Activated naive CD8-positive, alpha-beta T cell (primary cell): ENCODE results near the gene LRP2BP.

Experiments
- H3K27ac Mint-ChIP-seq: one replicate; pipeline ENCODE4 v1.8.0; 2021; ENCODE audit warnings: mixed read lengths
- H3K27me3 Mint-ChIP-seq: one replicate; pipeline ENCODE4 v1.8.0; 2021; ENCODE audit warnings: mixed read lengths
- H3K36me3 Mint-ChIP-seq: one replicate; pipeline ENCODE4 v1.8.0; 2021; ENCODE audit warnings: mixed read lengths
- H3K4me1 Mint-ChIP-seq: one replicate; pipeline ENCODE4 v1.8.0; 2021; ENCODE audit warnings: low read depth, mixed read lengths
- H3K4me3 Mint-ChIP-seq: one replicate; pipeline ENCODE4 v1.8.0; 2021; ENCODE audit warnings: mild to moderate bottlenecking, mixed read lengths
- H3K9me3 Mint-ChIP-seq: one replicate; pipeline ENCODE4 v1.8.0; 2021; ENCODE audit warnings: low read depth, mixed read lengths

LRP2BP gene

DNA sequence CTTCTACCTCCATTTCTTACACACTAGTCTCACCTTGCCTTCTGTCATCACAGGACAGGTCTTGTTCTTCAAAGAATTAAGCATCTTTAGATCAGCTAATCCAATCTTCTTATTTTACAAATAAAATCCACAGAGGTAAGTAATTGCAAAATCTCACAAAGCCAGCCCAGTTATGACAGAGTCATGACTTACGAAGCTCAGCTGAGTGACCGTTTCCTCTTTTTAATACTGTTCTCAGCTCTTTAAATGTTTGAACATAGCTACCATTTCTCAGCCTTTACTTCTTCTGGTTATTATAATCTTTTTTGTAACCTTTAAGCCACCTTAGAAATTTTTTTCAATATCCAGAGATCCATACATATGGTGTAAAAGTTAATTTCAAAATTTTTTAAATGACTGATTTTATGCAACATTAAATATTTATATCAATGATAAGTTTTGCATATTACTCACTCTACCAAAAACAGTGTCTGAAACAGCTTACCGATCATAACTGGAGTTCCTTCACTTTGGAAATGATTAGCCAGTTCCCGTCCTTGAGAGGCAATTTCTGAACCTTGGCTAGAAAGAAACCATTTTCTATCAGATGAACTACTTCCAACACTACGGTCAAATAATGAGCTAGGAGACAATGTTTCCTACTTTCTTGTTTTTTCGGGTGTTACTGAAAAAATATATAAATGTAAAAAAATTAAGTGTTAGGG is 9.7 kb upstream of the LRP2BP start:
- Mint-ChIP-seq H3K9me3 (no peaks in the 10 kb centered on the region), H3K27ac (no peak overlapping the region), H3K4me3 (no peak overlapping the region), H3K4me1 (no peaks in the 10 kb centered on the region), H3K36me3 (peaks cover 7% of the 10 kb centered on the region), H3K27me3 (no peaks in the 10 kb centered on the region)

DNA sequence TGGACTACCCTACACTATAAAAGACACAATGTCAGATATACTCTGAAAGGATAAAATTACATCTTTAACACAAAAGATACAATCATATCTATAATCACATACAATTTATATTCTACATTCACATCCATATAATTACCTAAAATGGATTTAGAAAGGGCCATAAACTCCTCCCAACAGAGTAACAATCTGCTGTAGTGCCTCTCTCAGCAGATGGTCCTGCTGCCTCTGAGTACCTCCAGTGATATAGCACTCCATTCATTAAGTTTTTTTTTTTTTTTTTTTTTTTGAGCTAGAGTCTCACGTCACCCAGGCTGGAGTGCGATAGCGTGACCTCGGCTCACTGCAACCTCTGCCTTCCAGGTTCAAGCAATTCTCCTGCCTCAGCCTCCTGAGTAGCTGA is 8.3 kb upstream of the LRP2BP start:
- H3K4me3 Mint-ChIP-seq, result no peak overlapping the region
- no peaks in the 10 kb centered on the region for H3K4me1 Mint-ChIP-seq
- H3K9me3 Mint-ChIP-seq, result no peaks in the 10 kb centered on the region
- peaks cover 2% of the 10 kb centered on the region for H3K36me3 Mint-ChIP-seq
- no peak overlapping the region for H3K27ac Mint-ChIP-seq
- H3K27me3 Mint-ChIP-seq, result no peaks in the 10 kb centered on the region

DNA sequence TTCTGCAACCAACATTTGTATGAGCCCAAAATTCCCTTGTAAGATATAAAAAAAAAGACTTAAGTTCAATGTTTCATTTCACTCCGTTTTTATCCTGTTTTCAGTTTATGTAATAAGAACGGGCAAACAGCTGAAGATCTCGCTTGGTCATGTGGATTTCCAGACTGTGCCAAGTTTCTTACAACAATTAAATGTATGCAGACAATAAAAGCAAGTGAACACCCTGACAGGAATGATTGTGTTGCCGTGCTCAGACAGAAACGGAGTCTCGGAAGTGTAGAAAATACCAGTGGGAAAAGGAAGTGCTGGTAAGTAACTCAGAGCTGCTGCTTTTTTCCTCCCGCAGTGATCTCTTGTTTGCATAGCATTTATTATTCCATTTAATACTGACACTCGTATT is 3.7 kb upstream of the LRP2BP start:
- peaks cover 18% of the 10 kb centered on the region for H3K4me1 Mint-ChIP-seq
- H3K36me3 Mint-ChIP-seq, result no peaks in the 10 kb centered on the region
- no peak overlapping the region for H3K27ac Mint-ChIP-seq

DNA sequence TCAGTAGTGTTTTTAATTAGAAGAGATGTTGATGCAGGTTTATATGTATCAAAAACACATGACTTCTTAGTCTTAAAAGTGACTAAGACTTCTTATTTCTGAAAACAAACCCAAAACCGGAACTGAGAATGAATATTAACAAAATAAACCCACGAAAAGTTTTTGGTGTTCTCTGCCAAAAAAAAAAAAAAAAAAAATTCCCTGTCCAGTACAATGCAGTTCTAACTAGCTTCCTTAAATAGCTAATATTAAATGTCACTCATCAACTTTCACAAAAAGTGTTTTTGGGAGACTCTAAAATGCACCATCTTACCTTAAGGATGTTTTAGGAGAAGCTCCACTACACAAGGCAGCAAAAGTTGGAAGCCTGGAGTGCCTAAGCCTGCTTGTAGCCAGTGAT is 2.9 kb upstream of the LRP2BP start:
- peaks cover 24% of the 10 kb centered on the region for H3K4me1 Mint-ChIP-seq
- H3K4me3 Mint-ChIP-seq, result no peak overlapping the region
- no peaks in the 10 kb centered on the region for H3K27me3 Mint-ChIP-seq
- no peak overlapping the region for H3K27ac Mint-ChIP-seq
- H3K36me3 Mint-ChIP-seq, result no peaks in the 10 kb centered on the region
- no peaks in the 10 kb centered on the region for H3K9me3 Mint-ChIP-seq

More for the DNA sequence above, 3.7 kb upstream of the LRP2BP start:
- Mint-ChIP-seq H3K27me3 (no peaks in the 10 kb centered on the region), H3K9me3 (no peaks in the 10 kb centered on the region), H3K4me3 (no peak overlapping the region)

DNA sequence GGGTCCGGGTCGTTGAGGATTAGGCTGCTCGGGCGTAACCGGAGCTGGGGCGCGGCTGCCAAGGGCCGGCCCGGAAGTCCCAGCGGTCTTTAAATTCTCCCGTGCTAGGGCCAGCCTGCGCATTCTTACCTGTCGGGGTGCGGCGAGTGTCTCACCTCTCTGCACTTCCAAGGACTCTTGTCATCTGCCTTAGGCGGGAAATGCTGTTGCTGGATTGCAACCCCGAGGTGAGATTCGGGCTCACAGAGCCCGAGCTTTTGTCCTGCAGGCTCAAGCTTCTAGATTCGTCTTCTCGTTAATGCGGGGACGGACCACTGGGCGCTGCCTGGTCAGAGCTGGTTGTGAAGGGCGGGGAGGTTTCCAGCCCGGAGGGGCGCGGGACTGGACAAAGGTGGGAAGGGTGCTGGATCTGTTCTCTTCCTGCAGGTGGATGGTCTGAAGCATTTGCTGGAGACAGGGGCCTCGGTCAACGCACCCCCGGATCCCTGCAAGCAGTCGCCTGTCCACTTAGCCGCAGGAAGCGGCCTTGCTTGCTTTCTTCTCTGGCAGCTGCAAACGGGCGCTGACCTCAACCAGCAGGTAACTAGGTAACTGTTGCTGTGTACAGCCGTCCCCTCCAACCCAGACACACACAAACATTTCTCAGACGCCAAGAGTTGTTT is 1.1 kb upstream of the LRP2BP start, which contains the start of gene ANKRD37:
Gene ANKRD37 (plus strand): TSS at position 118 of the 662 bp plus-strand sequence. CDS start 83 bp downstream, at position 201.
- H3K9me3 Mint-ChIP-seq, result no peaks in the 10 kb centered on the region
- H3K4me1 Mint-ChIP-seq, result peaks cover 26% of the 10 kb centered on the region
- H3K27me3 Mint-ChIP-seq, result no peaks in the 10 kb centered on the region
- H3K36me3 Mint-ChIP-seq, result peaks cover 1% of the 10 kb centered on the region
- peak within 1 kb of the TSS; percentile 96 for H3K4me3 Mint-ChIP-seq
- peak within 1 kb of the TSS; percentile 94 for H3K27ac Mint-ChIP-seq

DNA sequence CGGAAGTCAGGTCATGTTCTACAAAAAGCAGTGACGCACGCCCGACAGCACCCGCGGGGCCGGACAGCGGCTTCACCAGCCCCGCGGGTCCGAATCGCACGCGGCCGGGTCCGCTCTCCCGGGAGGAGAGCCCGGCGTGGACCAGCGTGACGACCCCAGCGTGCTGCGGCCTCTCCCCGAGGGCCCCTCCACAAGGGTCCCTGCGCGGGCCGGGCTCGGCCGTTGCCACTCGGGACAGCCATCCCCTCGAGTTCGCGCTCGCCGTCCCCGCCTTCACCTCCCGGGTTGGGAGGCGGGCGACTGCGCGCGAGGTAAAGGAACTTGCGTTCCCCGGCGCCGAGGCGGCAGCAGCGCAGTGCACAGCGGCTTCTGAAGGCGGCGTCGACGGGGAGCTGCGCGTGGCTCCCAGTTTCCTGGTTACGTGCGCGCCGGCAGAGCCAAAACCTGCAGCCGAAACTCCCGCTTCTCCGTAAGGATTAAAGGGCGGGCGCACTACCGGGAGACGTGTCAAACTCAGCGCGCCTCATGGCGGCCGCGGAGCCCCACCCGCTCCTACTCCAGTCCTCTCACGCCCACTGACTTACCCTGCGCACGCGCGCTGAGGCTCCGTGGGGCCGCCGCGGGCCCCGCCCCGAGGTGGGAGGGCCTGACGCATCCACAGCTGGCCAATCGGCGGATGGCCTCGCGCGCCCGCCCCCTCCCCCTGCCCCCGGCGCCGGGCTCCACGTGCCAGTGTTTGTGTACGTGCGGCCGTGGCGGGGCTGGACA is 416 bp upstream of the LRP2BP start:
- H3K4me3 Mint-ChIP-seq, result peak overlapping the region; percentile 96
- H3K27me3 Mint-ChIP-seq, result no peaks in the 10 kb centered on the region
- no peaks in the 10 kb centered on the region for H3K9me3 Mint-ChIP-seq
- H3K4me1 Mint-ChIP-seq, result peaks cover 26% of the 10 kb centered on the region
- peak overlapping the region; percentile 94 for H3K27ac Mint-ChIP-seq
- H3K36me3 Mint-ChIP-seq, result peaks cover 2% of the 10 kb centered on the region

DNA sequence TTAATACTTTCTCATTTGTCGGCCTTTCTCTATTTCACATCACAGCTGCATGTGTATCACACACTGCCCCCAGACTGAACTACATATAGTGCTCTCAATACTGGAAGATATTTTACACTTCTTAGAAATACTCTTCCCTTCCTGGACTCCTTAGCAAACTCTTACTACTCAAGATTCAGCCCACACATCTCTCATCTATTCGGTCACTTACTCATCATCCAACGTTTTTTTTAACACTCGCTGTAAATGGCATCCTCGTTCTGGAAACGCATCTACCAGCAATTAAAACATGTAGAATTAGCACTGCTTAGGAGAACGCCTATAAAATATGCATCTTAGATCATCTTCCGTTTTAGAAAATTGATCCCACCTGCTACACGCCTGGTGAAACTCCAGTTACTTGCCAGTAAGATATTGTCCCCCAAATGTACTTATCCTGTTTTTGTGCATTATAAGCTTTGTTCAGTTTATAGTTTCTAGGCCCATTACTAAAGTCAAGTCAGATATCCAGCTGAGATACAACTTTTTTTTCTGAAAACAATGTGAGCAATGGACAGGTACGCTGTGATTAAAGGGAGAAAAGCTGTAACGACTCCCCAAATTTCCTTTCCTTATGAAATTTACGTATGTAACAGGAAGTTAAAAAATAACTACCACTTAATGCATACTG is 1.0 kb downstream of the LRP2BP start:
- Mint-ChIP-seq H3K9me3 (no peaks in the 10 kb centered on the region), H3K27me3 (no peaks in the 10 kb centered on the region), H3K27ac (peak overlapping the region; percentile 94), H3K4me1 (peaks cover 26% of the 10 kb centered on the region), H3K4me3 (peak overlapping the region; percentile 96), H3K36me3 (peaks cover 2% of the 10 kb centered on the region)

- Mint-ChIP-seq H3K4me3 (no peak overlapping the region), H3K27ac (no peak overlapping the region), H3K36me3 (peaks cover 2% of the 10 kb centered on the region), H3K4me1 (peaks cover 20% of the 10 kb centered on the region), H3K9me3 (no peaks in the 10 kb centered on the region), H3K27me3 (no peaks in the 10 kb centered on the region)
These were observed 3.6 kb downstream of the LRP2BP start for GRCh38 chr4:185392156-185392555.

DNA sequence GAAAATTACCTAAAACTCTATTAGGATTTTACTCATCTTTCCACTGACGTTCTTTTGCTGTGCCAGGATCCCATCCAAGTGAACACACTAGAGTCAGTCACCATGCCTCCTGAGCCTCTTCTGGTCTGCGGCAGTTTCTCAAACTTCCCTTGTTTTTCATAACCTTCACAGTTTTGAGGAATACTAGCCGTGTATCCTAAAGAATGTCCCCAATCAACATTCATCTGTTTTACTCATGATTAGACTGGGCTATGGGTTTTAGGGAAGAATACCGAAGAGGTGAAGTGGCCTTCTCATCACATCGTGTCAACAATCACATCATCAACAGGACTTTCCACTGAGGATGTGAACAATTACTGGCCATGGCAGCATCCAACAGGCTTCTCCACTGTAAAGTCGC is 4.8 kb downstream of the LRP2BP start:
- Mint-ChIP-seq H3K27ac (no peak overlapping the region), H3K36me3 (peaks cover 2% of the 10 kb centered on the region)

GRCh38 chr4:185387957-185388356 is 7.8 kb downstream of the LRP2BP start:
- H3K27ac Mint-ChIP-seq, result no peak overlapping the region
- H3K9me3 Mint-ChIP-seq, result no peaks in the 10 kb centered on the region
- peaks cover 12% of the 10 kb centered on the region for H3K4me1 Mint-ChIP-seq
- no peak overlapping the region for H3K4me3 Mint-ChIP-seq
- H3K36me3 Mint-ChIP-seq, result peaks cover 5% of the 10 kb centered on the region
- H3K27me3 Mint-ChIP-seq, result peaks cover 7% of the 10 kb centered on the region

More for the DNA sequence above, 4.8 kb downstream of the LRP2BP start:
- Mint-ChIP-seq H3K4me1 (peaks cover 19% of the 10 kb centered on the region), H3K9me3 (no peaks in the 10 kb centered on the region), H3K4me3 (no peak overlapping the region), H3K27me3 (no peaks in the 10 kb centered on the region)

DNA sequence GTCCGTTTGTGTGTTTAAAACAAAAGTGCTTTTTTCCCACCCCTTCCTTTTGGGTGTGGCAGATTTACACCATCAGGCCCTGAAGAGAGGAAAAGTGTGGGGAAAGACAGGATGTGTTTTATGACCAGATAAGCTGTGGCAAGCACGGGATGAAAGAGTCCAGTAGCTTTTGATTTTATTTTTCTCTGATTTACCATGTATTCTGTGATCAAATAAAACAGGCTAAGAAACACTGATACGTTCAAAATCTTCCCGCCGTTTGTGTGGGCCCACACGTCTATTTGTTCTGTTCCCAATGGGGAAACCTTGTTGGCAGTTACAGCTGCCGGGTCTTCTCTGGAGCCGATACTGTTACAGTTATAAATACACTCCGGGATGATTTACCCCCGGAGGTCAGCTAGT is 10.8 kb downstream of the LRP2BP start:
- H3K27me3 Mint-ChIP-seq, result peaks cover 7% of the 10 kb centered on the region
- H3K36me3 Mint-ChIP-seq, result peaks cover 9% of the 10 kb centered on the region
- peaks cover 12% of the 10 kb centered on the region for H3K4me1 Mint-ChIP-seq
- H3K9me3 Mint-ChIP-seq, result peaks cover 8% of the 10 kb centered on the region
- H3K27ac Mint-ChIP-seq, result no peak overlapping the region
- H3K4me3 Mint-ChIP-seq, result peak overlapping the region; percentile 23

DNA sequence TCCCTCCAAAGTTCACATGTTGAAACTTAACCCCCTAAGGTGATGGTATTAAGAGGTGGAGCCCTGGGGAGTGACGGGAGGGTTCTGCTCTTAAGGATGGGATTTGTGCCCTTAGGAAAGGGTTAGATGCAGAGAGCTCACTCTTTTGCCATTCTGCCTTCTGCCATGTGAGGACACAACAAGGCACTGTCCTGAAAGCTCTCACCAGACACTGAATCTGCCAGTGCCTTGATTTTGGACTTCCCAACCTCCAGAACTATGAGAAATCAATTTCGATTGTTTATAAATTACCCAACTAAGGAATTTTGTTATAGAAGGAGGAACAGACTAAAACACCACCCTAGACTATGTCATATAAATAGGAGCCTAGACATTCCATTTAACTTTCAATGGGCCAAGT is 11.7 kb downstream of the LRP2BP start:
- no peak overlapping the region for H3K4me3 Mint-ChIP-seq
- peaks cover 12% of the 10 kb centered on the region for H3K4me1 Mint-ChIP-seq

GRCh38 chr4:185383451-185383850 is 12.3 kb downstream of the LRP2BP start:
- Mint-ChIP-seq H3K9me3 (peaks cover 8% of the 10 kb centered on the region), H3K27ac (no peak overlapping the region)

More for the DNA sequence above, 11.7 kb downstream of the LRP2BP start:
- Mint-ChIP-seq H3K27ac (no peak overlapping the region), H3K36me3 (peaks cover 9% of the 10 kb centered on the region), H3K9me3 (peaks cover 8% of the 10 kb centered on the region), H3K27me3 (peaks cover 7% of the 10 kb centered on the region)

GRCh38 chr4:185382754-185383153 is 13.0 kb downstream of the LRP2BP start:
- no peak overlapping the region for H3K27ac Mint-ChIP-seq

More at GRCh38 chr4:185383451-185383850, 12.3 kb downstream of the LRP2BP start:
- H3K36me3 Mint-ChIP-seq, result peaks cover 9% of the 10 kb centered on the region
- H3K4me1 Mint-ChIP-seq, result peaks cover 12% of the 10 kb centered on the region
- H3K27me3 Mint-ChIP-seq, result peaks cover 7% of the 10 kb centered on the region
- no peak overlapping the region for H3K4me3 Mint-ChIP-seq

More at GRCh38 chr4:185382754-185383153, 13.0 kb downstream of the LRP2BP start:
- Mint-ChIP-seq H3K4me3 (no peak overlapping the region), H3K36me3 (peaks cover 9% of the 10 kb centered on the region), H3K27me3 (peaks cover 7% of the 10 kb centered on the region), H3K4me1 (peaks cover 12% of the 10 kb centered on the region), H3K9me3 (peaks cover 8% of the 10 kb centered on the region)
